Measurements from ENCODE around the gene DENR. TPM values are rescaled to one million over a fixed set of nuclear protein-coding genes. Genes with fewer than 3 reads are reported as not detected.

Gene DENR
- total RNA-seq, 1 donor from 2014 or later = 68.4 TPM

DNA sequence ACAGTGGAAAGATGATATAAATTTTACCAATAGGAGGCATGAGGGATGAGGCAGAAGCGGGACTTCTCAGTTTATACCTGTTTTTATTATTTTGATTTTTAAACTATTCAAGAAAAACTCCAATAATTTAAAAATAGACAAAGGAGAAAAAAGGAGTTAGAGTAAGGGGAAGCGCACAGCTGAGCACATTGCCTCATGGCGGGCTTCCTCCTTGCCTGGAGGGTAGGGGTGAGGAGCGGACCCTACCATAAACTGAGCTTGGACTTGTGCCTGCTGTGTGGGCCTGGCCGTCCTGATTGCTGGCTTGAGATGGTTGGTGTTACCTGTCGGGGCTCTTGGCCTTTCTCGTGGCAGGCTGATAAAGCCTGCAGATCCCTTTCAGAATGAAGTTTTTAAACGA, 67.5 kb downstream of the DENR start:
- H3K4me3 Mint-ChIP-seq (ENCODE audit: low read depth) = no peak overlapping the region
- H3K4me1 Mint-ChIP-seq (ENCODE audit: low read depth) = no peaks in the 10 kb centered on the region
- H3K27ac Mint-ChIP-seq = no peak overlapping the region
- no peak for DNase-seq (ENCODE audit: low spot score, unreplicated experiment)
- peaks cover 1% of the 10 kb centered on the region for H3K36me3 Mint-ChIP-seq (ENCODE audit: insufficient read depth)
- H3K9me3 Mint-ChIP-seq (ENCODE audit: low read depth) = no peaks in the 10 kb centered on the region
- no peaks in the 10 kb centered on the region for H3K27me3 Mint-ChIP-seq
- TF ChIP-seq CTCF (IDR thresholded peaks at IDR 0.05; ENCODE audit: unreplicated experiment) = no peak

Other genes starting within 250 kb of the DENR start
- gene RSRC2, start 225.9 kb upstream of the DENR start, total RNA-seq = 124 and 131 TPM in 2 replicates
- 62.9 and 65.4 TPM in 2 replicates for gene KNTC1, start 225.6 kb upstream of the DENR start, total RNA-seq
- 0.67 and 1.5 TPM in 2 replicates for gene HCAR2, start 49.5 kb upstream of the DENR start, total RNA-seq
- gene HCAR3, start 36.0 kb upstream of the DENR start, total RNA-seq = not detected in 2 replicates
- 0.22 and 0.62 TPM in 2 replicates for gene HCAR1, start 22.0 kb upstream of the DENR start, total RNA-seq
- gene CCDC62, start 21.7 kb downstream of the DENR start, total RNA-seq = 0.80 and 0.81 TPM in 2 replicates
- gene HIP1R, start 82.6 kb downstream of the DENR start, total RNA-seq = 61.1 and 68.8 TPM in 2 replicates
- 22.9 and 24.2 TPM in 2 replicates for gene VPS37B, start 143.3 kb downstream of the DENR start, total RNA-seq
- gene ABCB9, start 213.6 kb downstream of the DENR start, total RNA-seq = 10.4 and 10.5 TPM in 2 replicates
- 16.1 and 16.8 TPM in 2 replicates for gene OGFOD2, start 222.4 kb downstream of the DENR start, total RNA-seq
- 122 and 127 TPM in 2 replicates for gene ARL6IP4, start 227.9 kb downstream of the DENR start, total RNA-seq